Mesenchymal stem cell (in vitro differentiated cells and primary cell): ENCODE results near the gene CER1. TPM values are rescaled to one million over a fixed set of nuclear protein-coding genes. Genes with fewer than 3 reads are reported as not detected.
A peak's percentile ranks its signal among the peaks of the same experiment; 100 is the strongest.

Experiments used
- DNase-seq: peaks from one replicate; pipeline ENCODE4 v3.0.0-alpha.2; 2013
- H2AFZ ChIP-seq: one replicate; pipeline ENCODE4 v1.6.1; 2013; ENCODE audit warnings: low read depth, mild to moderate bottlenecking, control low read depth, inconsistent platforms, low read length, moderate library complexity
- H2AK5ac ChIP-seq: 2 replicates; pipeline ENCODE4 v1.6.1; 2013; ENCODE audit warnings: low read length, moderate library complexity, mild to moderate bottlenecking, inconsistent platforms; ENCODE audit not compliant: severe bottlenecking
- H2BK120ac ChIP-seq: one replicate; pipeline ENCODE4 v1.6.1; 2013; ENCODE audit warnings: low read depth, mild to moderate bottlenecking, inconsistent platforms, low read length, moderate library complexity
- H2BK12ac ChIP-seq, 2 experiments: one replicate each; pipeline ENCODE4 v1.6.1; 2013; ENCODE audit warnings: inconsistent platforms in 2 of 2, low read length in 2 of 2, mild to moderate bottlenecking in 2 of 2, moderate library complexity in 2 of 2, control low read depth in 1 of 2
- H2BK15ac ChIP-seq: one replicate; pipeline ENCODE4 v1.6.1; 2013; ENCODE audit warnings: mild to moderate bottlenecking, low read depth, inconsistent platforms; ENCODE audit not compliant: poor library complexity, severe bottlenecking
- H2BK5ac ChIP-seq: 2 replicates; pipeline ENCODE4 v1.6.1; 2013; ENCODE audit warnings: low read depth, mild to moderate bottlenecking, low read length, control low read depth, inconsistent platforms; ENCODE audit not compliant: poor library complexity, severe bottlenecking
- H3K14ac ChIP-seq, 2 experiments: one replicate each; pipeline ENCODE4 v1.6.1; 2013; ENCODE audit warnings: inconsistent platforms in 2 of 2, low read length in 2 of 2, control low read depth in 1 of 2, mild to moderate bottlenecking in 1 of 2, moderate library complexity in 1 of 2
- H3K18ac ChIP-seq, 2 experiments: one replicate each; pipeline ENCODE4 v1.6.1; 2013; ENCODE audit warnings: inconsistent platforms in 2 of 2, low read length in 2 of 2, control low read depth in 1 of 2, low read depth in 1 of 2, mild to moderate bottlenecking in 1 of 2
- H3K23ac ChIP-seq, 2 experiments: one replicate each; pipeline ENCODE4 v1.6.1; 2013; ENCODE audit warnings: inconsistent platforms in 2 of 2, low read length in 2 of 2, mild to moderate bottlenecking in 2 of 2, moderate library complexity in 2 of 2, control low read depth in 1 of 2
- H3K27ac ChIP-seq: 2 replicates; pipeline ENCODE4 v1.5.1; 2013; ENCODE audit warnings: mild to moderate bottlenecking, moderate library complexity, low read length, control low read depth, inconsistent platforms; ENCODE audit not compliant: poor library complexity, severe bottlenecking
- H3K27me3 ChIP-seq, 2 experiments: 2 replicates each; pipeline versions ENCODE4 v1.6.1 to v1.7.0; 2013; ENCODE audit warnings: low read length in 2 of 2, mild to moderate bottlenecking in 2 of 2, moderate library complexity in 2 of 2, control low read depth in 1 of 2, inconsistent platforms in 1 of 2; ENCODE audit not compliant: control insufficient read depth in 1 of 2, insufficient read depth in 1 of 2
- H3K36me3 ChIP-seq, 2 experiments: 2 replicates each; pipeline versions ENCODE4 v1.6.1 to v1.7.0; 2013; ENCODE audit warnings: low read length in 2 of 2, control low read depth in 1 of 2, inconsistent platforms in 1 of 2, low read depth in 1 of 2, mild to moderate bottlenecking in 1 of 2; ENCODE audit not compliant: insufficient read depth in 2 of 2, control insufficient read depth in 1 of 2
- H3K4ac ChIP-seq, 2 experiments: one replicate each; pipeline ENCODE4 v1.6.1; 2013; ENCODE audit warnings: inconsistent platforms in 2 of 2, low read length in 2 of 2, mild to moderate bottlenecking in 2 of 2, moderate library complexity in 2 of 2, control low read depth in 1 of 2, low read depth in 1 of 2
- H3K4me1 ChIP-seq: 2 replicates; pipeline ENCODE4 v1.6.1; 2013; ENCODE audit warnings: low read depth, low read length, control low read depth; ENCODE audit not compliant: control insufficient read depth, insufficient read depth
- H3K4me2 ChIP-seq: 2 replicates; pipeline ENCODE4 v1.6.1; 2013; ENCODE audit warnings: low read length, mild to moderate bottlenecking, inconsistent platforms; ENCODE audit not compliant: poor library complexity, severe bottlenecking
- H3K4me3 ChIP-seq, 2 experiments: 2 replicates each; pipeline versions ENCODE4 v1.5.1 to v1.7.0; 2013; ENCODE audit warnings: low read length in 2 of 2, mild to moderate bottlenecking in 2 of 2, control low read depth in 1 of 2, low read depth in 1 of 2; ENCODE audit not compliant: insufficient read depth in 1 of 2
- H3K79me1 ChIP-seq: replicated peaks from 2 replicates; pipeline ENCODE4 v1.6.1; 2013; ENCODE audit warnings: mild to moderate bottlenecking, control low read depth, low read length, inconsistent platforms; ENCODE audit not compliant: poor library complexity, severe bottlenecking
- H3K9ac ChIP-seq: 2 replicates; pipeline ENCODE4 v1.7.0; 2013; ENCODE audit warnings: mild to moderate bottlenecking, low read length, moderate library complexity
- H3K9me3 ChIP-seq: 2 replicates; pipeline ENCODE4 v1.7.0; 2013; ENCODE audit warnings: mild to moderate bottlenecking, low read length; ENCODE audit not compliant: control insufficient read depth
- H4K8ac ChIP-seq: one replicate; pipeline ENCODE4 v1.6.1; 2013; ENCODE audit warnings: inconsistent platforms, mild to moderate bottlenecking, low read length, moderate library complexity
- H4K91ac ChIP-seq: one replicate; pipeline ENCODE4 v1.6.1; 2013; ENCODE audit warnings: mild to moderate bottlenecking, low read length, inconsistent platforms
- WGBS: methylation state at CpG from one replicate; pipeline ENCODE4 v1.1.7; 2013; ENCODE audit warnings: mixed read lengths; 5-methylcytosine and 5-hydroxymethylcytosine counted together
- polyA plus RNA-seq, 2 experiments: library from polyadenylated mRNA; stranded (reverse); fragments of 200-250 nt; gene quantifications; one replicate each; pipeline ENCODE4 v1.2.3, GENCODE V29; 2013

The CER1 gene
- 0.03 TPM for polyA plus RNA-seq (2013, experiment 1 of 2)
- 0.11 TPM for polyA plus RNA-seq (2013, experiment 2 of 2)

- no peak within 1 kb of the TSS for H2AK5ac ChIP-seq
- H3K9ac ChIP-seq, result no peak within 1 kb of the TSS
- H3K9me3 ChIP-seq, result no peaks in the 10 kb centered on the region
- no peak within 1 kb of the TSS for H3K4me3 ChIP-seq
- H4K91ac ChIP-seq, result no peak within 1 kb of the TSS
- no peak within 1 kb of the TSS for H3K4ac ChIP-seq
- no peak within 1 kb of the TSS for H2BK5ac ChIP-seq
- H3K4me1 ChIP-seq, result peaks cover 1% of the 10 kb centered on the region
- no peak within 1 kb of the TSS for H2BK120ac ChIP-seq
- DNase-seq, result no peak
- no peaks in the 10 kb centered on the region for H3K36me3 ChIP-seq
- 29% methylated on average over 7 of the region's 7 CpGs for WGBS
- no peaks in the 10 kb centered on the region for H3K79me1 ChIP-seq
- H3K4me2 ChIP-seq, result no peak within 1 kb of the TSS
- no peak within 1 kb of the TSS for H3K23ac ChIP-seq
- no peak within 1 kb of the TSS for H2BK12ac ChIP-seq
- no peak within 1 kb of the TSS for H3K27ac ChIP-seq
- H2AFZ ChIP-seq, result no peak within 1 kb of the TSS
- no peak within 1 kb of the TSS for H2BK15ac ChIP-seq
- H3K27me3 ChIP-seq, result peaks cover 3 to 19% of the 10 kb centered on the region in 2 experiments
- H3K14ac ChIP-seq, result no peak within 1 kb of the TSS
- H3K18ac ChIP-seq, result no peak within 1 kb of the TSS
- H4K8ac ChIP-seq, result no peak within 1 kb of the TSS
Observed at GRCh38 chr9:14722391-14723035, at the start of gene CER1. Gene CER1 (minus strand): TSS chr9:14722733. CDS start chr9:14722672, 61 bp downstream.

DNA sequence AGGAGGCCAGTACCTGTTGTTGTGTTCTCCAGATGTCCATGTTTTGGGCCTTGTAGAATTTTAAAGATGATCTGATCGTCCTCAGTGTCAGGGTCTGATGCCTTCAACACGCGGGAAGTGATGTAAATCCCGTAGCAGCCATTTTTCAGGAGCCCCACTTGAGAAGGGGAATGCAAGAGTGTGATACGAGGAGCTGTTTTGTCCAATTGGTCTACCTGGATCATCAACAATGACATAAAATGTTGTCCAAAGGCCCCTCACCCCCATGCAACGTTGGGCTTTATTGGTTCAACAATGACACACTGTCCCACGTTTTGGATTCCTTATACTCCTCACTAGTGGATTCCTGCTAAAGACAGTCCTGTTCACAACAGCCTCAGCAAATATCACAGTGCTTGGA is 48.1 kb upstream of the CER1 start:
- Histone ChIP-seq H3K79me1 (no peaks in the 10 kb centered on the region), H4K91ac (no peak overlapping the region), H3K23ac (no peak overlapping the region), H3K27ac (no peak overlapping the region), H2BK120ac (no peak overlapping the region), H3K4me3 (no peak overlapping the region), H2BK15ac (no peak overlapping the region), H2AFZ (no peak overlapping the region), H3K9ac (no peak overlapping the region), H3K4ac (no peak overlapping the region), H3K9me3 (no peaks in the 10 kb centered on the region), H3K36me3 (no peaks in the 10 kb centered on the region), H3K14ac (no peak overlapping the region), H3K18ac (no peak overlapping the region), H2BK12ac (no peak overlapping the region), H3K4me2 (no peak overlapping the region), H4K8ac (no peak overlapping the region), H3K27me3 (no peaks in the 10 kb centered on the region), H3K4me1 (no peaks in the 10 kb centered on the region), H2BK5ac (no peak overlapping the region), H2AK5ac (no peak overlapping the region)
- WGBS, result 85% methylated on average over 7 of the region's 7 CpGs
- DNase-seq, result no peak

- Histone ChIP-seq H4K8ac (no peak overlapping the region), H2BK15ac (no peak overlapping the region), H3K4me2 (no peak overlapping the region), H3K36me3 (no peaks in the 10 kb centered on the region), H3K9me3 (no peaks in the 10 kb centered on the region), H2AK5ac (no peak overlapping the region), H2AFZ (no peak overlapping the region), H4K91ac (no peak overlapping the region), H3K9ac (no peak overlapping the region), H3K79me1 (no peaks in the 10 kb centered on the region), H2BK12ac (no peak overlapping the region), H3K4me3 (no peak overlapping the region), H3K18ac (no peak overlapping the region), H3K14ac (no peak overlapping the region), H3K23ac (no peak overlapping the region), H2BK120ac (no peak overlapping the region), H3K4ac (no peak overlapping the region), H2BK5ac (no peak overlapping the region), H3K27me3 (no peaks in the 10 kb centered on the region), H3K4me1 (no peaks in the 10 kb centered on the region), H3K27ac (no peak overlapping the region)
- DNase-seq, result no peak
- 29% methylated on average over 1 of the region's 3 CpGs for WGBS
Observed at GRCh38 chr9:14769230-14769571, 46.7 kb upstream of the CER1 start.

DNA sequence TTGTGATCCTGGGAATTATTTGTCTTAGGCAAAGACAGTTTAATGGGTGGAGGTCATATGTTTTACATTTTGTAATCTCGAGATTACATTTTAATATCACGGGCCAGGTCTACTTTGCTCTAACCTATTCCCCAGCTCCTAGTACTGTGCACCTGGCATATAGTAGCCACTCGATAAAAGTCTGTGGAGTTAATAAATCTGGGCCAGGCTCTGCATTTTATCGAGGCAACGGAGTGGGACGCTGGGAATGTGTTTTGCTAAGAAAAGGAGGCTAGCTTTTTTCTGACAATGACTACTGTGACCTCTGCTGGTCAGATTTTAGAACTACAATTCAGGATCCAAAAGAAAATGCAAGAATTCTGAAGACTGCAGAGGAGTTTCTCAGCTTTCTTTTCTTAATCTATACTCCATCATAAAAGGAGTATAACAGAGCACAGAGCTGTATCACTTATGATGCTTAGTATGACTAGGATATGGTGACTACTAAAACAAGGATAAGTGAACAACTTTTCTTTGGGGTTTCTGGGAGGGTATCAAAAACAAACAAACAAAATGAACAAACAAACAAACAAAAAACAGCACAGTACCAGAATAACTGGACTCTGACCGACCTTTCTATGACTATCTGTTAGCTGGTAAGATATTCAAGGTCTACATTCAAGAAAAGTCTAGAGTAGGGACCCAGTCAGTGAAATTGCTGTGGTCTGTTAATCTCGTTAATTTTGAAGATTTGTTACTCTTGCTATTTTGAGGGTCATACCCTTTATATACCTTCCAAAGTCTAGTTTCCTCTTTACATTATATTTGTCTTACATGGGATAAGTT is 46.1 kb upstream of the CER1 start:
- Histone ChIP-seq H4K8ac (no peak overlapping the region), H3K18ac (no peak overlapping the region), H3K4me1 (no peaks in the 10 kb centered on the region), H3K36me3 (no peaks in the 10 kb centered on the region), H3K14ac (no peak overlapping the region), H2BK15ac (no peak overlapping the region), H2BK12ac (no peak overlapping the region), H3K4me3 (no peak overlapping the region), H3K27ac (no peak overlapping the region), H2AK5ac (no peak overlapping the region), H2BK120ac (no peak overlapping the region), H3K4me2 (no peak overlapping the region), H2BK5ac (no peak overlapping the region), H3K9me3 (no peaks in the 10 kb centered on the region), H3K9ac (peak overlapping the region; percentile 56), H3K4ac (no peak overlapping the region), H4K91ac (no peak overlapping the region), H3K27me3 (no peaks in the 10 kb centered on the region), H3K79me1 (no peaks in the 10 kb centered on the region), H3K23ac (no peak overlapping the region), H2AFZ (no peak overlapping the region)
- peak; percentile 56 for DNase-seq
- WGBS, result 35% methylated on average over 6 of the region's 8 CpGs
